Measurements from ENCODE around the gene JAM2. TPM values are rescaled to one million over a fixed set of nuclear protein-coding genes. Genes with fewer than 3 reads are reported as not detected.

The JAM2 gene
- total RNA-seq, 2 experiments from 2014 or later = 0.05 to 0.23 TPM

Other genes starting within 250 kb of the JAM2 start
- gene MRPL39, start 31.8 kb upstream of the JAM2 start, total RNA-seq = 10 to 100 TPM; 36.0 to 36.1 TPM
- gene ATP5PF, start 95.6 kb downstream of the JAM2 start, total RNA-seq = 100 to 1,000 TPM; 134 to 143 TPM
- 10 to 100 TPM; 26.9 TPM for gene GABPA, start 95.7 kb downstream of the JAM2 start, total RNA-seq